Cortex of kidney (tissue), 1 donor: ENCODE measurements around the gene DENND6A.
"Not testable (repeated sequence)": the region's sequence is repeated elsewhere in the genome, so short reads cannot be mapped to it uniquely, and the experiment has no call there.

Experiments used
- DNase-seq: peaks from one replicate; lab custom pipeline; 2025; lab: John Stamatoyannopoulos, UW

The DENND6A gene

DNA sequence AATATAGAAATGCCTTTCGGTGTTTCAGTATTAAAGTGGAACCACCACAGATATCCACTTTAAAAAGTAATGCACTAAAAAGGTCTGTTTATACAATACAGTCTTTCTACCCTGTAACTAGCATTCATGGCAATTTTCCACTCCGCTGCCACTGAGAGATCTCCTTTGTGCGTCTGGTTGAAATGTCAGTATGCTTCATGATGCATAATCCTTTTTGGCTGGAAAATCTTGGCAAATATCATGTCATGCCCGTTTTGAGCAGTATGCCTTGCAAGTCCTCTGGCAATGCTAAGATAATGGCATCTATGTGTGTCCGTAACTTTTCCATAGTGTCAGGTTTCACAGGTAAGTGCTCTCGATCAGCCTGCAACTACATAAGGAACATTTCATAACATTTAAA lies 64.9 kb downstream of the DENND6A start:
- no peak for DNase-seq

DNA sequence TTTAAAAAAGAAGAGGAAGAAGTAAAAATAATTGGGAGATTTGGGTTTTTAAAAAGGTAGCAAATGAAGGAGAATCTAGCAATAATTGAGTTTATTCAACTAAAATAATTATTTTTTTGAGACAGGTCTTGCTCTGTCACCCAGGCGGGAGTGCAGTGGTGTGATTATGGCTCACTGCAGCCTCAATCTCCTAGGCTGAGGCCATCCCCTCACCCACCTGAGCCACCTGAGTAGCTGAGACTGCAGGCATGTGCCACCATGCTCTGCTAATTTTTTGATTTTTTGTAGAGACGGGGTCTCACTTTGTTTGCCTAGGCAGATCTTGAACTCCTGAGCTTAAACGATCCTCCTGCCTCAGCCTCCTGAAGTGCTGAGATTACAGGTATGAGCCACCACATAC lies 68.1 kb downstream of the DENND6A start:
- DNase-seq: no peak

DNA sequence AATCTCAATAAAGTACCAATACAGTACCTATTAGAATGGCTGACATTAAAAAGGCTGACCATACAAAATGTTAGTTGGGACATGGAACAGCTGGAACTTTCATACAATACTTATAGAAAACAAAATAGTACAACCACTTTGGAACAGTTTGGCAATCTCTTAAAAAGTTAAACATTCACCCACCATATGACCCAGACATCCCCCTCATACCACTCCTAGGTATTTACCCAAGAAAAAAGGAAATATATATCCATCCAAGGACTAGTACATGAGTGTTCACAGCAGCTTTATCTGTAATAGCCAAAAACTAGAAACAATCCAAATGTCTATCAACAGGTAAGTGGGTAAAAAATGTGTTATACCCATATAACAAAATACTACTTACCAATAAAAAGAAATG lies 70.5 kb downstream of the DENND6A start:
- DNase-seq: no peak

DNA sequence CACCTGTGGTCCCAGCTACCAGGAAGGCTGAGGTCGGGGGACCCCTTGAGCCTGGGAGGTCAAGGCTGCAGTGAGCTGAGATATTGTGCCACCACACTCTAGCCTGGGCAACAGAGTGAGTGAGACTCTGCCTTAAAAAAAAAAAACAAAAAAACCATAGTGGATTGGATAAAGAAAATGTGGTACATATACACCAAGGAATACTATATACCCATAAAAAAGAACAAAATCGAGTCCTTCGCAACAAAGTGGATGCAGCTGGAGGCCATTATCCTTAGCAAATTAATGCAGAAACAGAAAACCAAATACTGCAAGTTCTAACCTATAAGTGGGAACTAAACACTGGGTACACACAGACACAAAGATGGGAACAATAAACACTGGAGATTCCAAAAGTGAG lies 75.1 kb downstream of the DENND6A start:
- no peak for DNase-seq

DNA sequence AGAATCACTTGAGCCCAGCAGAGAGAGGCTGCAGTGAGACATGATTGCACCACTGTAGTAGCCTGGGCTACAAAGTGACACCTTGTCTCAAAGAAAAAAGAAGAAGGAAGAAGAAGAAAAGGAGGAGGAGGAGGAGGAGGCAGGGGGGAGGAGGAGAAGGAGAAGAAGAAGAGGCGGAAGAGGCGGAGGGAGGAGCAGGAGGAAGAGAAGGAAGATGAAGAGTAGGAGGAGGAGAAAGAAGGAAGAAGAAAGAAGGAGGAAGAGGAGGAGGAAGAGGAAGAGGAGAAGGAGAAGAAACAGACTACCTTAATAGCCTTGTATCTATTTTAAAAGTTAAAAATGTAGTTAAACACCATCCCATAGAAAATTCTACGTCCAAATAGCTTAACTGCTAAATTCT lies 76.6 kb downstream of the DENND6A start:
- no peak for DNase-seq

DNA sequence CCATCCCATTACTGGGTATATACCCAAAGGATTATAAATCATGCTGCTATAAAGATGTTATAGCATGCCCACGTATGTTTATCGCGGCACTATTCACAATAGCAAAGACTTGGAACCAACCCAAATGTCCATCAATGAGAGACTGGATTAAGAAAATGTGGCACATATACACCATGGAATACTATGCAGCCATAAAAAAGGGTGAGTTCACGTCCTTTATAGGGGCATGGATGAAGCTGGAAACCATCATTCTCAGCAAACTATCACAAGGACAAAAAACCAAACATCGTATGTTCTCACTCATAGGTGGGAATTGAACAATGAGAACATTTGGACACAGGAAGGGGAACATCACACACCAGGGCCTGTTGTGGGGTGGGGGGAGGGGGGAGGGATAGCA lies 81.0 kb downstream of the DENND6A start:
- not testable (repeated sequence) for DNase-seq

DNA sequence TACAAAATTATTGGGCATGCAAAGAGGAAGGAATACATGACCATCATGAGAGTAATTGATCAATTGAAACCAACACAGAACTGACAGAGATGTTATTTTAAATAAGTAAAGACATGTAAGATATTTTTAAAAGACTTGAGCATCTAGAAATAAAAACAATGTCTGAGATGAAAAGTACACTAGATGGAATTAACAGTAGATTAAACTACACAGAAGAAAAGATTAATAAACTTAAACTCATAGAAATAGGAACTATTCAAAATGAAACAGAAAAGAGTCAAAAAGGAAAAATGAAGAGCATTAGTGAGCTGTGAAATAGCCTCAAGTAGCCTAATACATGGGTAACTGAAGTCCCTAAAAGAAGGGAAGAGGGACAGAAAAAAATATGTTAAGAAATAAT lies 87.2 kb downstream of the DENND6A start:
- DNase-seq: no peak

DNA sequence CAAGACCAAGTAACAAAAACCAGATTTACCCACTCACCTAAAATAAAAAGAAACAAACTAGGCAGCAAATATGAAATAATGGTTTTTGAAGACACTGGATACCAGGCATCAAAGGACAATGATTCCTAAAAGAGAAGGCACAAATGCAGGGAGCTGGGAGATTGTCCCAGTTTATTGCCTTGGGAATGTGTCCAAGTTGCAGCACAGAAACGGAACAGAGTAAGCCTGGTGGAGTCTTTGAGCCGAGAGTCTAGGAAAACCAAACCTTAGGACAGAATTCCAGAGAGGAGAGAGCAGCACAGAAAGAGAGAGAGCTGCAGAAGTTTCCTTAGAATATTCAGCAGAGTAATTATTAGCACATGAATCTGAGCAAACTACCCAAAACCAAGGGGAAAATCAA lies 87.9 kb downstream of the DENND6A start:
- no peak for DNase-seq

DNA sequence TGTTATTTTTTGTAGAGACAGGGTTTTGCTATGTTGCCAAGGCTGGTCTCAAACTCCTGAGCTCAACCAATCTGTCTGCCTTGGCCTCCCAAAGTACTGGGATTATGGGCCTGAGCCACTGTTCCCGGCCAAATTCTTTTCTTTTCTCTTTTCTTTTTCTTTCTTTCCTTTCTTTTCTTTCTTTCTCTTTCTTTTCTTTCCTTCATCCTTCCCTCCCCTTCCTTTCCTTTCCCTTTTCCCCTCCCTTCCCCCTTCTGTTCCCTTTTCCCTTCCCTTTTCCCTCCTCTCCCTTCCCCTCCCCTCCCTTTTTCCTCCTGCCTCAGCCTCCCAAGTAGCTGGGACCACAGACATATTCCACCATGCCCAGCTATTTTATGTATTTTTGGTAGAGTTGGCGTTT lies 92.7 kb downstream of the DENND6A start:
- DNase-seq: no peak

DNA sequence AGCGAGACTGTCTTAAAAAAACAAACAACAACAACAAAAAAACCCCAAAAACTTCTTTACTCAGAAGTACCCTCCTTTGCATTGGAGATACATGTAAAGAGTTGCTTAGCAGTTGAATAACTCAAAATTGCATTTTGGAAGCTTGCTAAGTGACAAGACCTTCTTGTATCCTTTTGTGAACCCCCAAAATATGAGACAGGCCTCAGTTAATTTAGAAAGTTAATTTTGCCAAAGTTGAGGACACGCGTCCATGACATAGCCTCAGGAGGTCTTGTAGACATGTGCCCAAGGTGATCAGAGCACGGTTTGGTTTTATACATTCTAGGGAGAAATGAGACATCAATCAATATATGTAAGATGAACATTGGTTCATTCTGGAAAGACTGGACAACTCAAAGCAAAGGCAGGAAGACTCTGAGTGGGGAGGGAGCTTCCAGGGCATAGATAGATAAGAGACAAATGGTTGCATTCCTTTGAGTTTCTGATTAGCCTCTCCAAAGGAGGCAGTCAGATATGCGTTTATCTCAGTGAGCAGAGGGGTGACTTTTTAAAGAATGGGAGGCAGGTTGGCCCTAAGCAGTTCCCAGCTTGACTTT lies 94.0 kb downstream of the DENND6A start:
- no peak for DNase-seq

DNA sequence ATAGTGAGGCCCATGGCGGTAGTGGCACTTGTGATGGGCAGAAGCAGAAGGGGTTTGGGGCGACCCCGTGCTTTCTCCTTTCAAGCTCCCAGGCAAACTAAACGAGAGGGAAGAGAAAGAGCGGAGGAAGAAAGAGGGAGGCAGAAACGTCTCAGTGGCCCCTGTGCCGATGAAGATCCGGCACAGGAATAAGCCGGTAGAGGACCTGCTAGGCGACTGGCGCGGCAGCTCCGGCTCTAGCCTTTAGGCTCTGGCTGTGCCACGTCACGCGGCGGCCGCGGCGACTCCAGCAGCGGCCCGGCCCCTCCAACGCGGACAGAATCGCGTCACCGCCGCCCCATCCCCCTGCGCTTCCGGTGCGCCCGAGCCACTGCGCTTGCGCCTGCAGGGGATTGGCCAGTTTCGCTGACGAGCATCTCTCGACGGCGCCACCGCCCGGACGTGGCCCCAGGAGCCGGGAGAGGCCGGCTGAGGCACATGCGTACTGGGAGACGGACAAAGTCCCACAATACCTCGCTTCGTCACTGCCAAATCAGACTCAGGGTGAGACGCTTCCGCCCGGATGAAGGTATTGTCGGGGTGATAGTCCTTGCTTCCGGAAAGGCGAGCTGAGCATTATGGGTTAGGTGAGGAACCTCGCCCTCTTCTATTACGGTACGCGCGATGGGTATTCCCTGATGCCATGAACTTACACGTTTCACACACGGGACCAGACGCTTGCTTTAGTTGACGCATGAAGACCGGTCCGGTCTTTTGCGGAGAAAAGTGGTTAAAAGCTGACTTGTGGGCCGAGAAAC lies 95.6 kb downstream of the DENND6A start, which contains the start of gene ARF4:
ARF4 (minus strand) TSS at position 218 of the 797 bp plus-strand sequence; CDS start at position 14, 204 bp downstream.
- DNase-seq: peak; percentile 99

DNA sequence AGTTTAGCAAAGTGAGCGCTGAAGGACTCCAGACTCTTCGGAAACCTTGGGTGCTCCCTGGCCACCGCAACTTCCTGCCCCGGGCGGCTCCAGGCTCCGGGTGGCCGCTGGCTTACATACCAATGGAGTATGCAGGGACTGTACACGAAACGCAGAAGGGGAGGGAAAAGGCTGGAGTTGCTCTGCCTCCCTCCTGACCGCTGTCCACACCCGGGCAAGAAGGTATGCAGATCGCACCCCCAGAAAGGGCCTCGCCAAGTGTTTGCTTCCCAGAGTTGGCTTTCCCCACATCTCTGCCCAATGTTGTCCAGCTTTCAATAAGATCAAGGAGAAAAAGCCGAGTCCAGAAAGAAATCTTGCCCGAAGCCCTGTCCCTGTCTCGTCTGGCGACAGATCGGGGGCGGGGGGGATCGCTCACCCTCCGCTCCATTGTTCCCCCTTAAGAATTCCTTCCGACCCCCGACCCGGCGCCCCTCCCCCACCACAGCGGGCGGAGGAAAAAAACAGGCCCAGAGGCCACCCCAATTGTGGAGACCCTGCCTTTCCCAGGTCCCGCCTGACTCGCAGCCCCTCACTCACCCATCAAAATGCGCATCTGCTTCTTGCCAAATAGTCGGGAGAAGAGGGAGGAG lies 96.3 kb downstream of the DENND6A start:
- no peak for DNase-seq

DNA sequence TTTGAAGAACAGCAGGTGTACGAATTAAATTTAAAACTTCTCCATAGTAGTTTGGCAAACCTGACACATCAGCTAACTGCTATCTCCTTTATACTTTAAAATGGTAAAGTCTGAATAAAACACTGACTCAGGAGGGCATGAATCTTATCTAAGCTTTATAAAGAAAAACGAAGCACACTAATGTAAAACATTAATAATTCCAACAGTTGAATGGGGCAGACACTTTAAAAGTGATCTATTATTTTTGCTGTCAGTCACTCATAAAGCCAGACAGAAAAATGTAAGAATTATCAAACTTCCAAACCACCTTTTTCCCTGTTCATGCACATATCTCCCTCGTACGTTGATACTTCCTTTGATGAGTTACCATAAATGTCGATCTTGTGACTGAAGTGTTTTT lies 98.3 kb downstream of the DENND6A start:
- DNase-seq: no peak

DNA sequence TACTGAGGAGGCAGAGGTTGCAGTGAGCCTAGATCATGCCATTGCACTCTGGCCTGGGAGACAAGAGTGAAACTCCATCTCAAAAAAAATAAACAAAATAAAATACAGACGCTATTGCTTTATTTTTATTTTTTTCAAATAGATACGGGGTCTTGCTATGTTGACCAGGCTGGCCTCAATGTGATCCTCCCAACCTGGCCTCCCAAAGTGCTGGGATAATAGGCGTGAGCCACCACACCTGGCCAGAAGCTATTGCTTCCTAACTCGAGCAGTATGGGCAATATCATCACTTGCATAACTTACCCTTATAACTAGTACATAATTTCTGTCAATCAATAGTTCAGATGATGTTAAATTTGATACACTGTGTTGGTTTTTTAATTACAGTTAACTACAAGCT lies 98.7 kb downstream of the DENND6A start:
- no peak for DNase-seq

DNA sequence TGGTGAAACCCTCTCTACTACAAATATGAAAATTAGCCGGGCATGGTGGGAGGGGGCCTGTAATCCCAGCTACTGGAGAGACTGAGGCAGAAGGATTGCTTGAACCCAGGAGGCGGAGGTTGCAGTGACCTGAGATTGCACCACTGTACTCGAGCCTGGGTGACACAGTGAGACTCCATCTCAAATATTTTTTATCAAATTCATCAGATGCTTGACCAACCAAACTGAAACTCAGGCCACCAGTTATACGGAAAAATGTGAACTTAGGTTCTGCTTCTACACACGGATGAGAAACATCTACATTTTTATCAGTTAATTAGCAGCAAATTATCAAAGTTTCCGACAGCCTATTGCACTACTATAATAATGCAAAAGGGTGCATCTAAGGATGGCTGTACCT lies 100.6 kb downstream of the DENND6A start:
- no peak for DNase-seq

DNA sequence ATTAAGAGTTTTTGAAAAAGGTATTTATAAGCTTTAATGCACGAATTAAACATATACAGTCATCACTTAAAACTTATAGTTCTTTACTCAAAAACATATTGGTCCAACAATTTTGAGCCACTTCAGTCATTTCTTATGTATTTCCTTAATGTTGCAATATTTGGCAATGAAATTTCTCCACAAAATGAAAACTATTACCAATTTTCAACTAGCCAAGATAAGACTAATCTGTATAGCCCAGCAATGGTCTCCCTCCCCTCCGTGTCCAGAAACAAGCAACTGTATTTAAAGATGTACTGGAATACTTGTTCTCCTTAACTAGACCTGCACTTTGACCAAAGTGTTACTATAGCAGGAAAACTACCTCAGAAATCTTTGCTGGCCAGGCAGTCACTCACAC lies 105.0 kb downstream of the DENND6A start:
- DNase-seq: no peak

DNA sequence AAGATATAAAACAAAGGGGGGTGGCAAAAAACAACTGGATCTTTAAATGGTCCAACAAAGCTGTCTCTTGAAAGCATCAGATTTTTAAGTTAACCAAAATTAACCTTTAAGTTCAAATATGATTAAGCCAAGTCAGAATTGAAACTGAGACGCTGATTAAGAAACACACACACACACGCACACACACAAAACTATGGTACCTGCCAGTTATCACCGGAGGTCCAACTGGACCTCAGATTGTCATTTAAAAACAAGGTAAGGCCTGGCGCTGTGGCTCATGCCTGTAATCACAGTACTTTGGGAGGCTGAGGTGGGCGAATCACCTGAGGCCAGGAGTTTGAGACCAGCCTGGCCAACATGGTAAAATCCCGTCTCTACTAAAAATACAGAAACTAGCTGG lies 106.1 kb downstream of the DENND6A start:
- DNase-seq: no peak

DNA sequence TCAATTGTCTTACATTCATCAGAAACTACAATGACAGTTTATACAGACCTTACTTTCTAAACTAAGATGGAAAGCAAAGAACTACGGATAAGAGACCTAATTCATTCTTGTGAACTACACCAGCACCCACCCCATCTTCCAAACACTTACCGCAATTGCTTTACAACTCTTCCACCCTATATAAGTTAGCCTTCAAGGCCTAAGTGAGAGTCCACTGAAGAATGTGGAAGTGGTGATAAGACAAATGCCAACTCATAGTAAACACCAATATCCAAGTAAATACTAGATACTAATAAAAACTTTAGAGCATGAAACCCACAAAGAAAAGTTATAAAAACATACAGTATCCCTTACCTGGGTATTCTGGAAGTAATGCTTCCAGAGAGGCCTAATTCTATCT lies 109.3 kb downstream of the DENND6A start:
- no peak for DNase-seq

DNA sequence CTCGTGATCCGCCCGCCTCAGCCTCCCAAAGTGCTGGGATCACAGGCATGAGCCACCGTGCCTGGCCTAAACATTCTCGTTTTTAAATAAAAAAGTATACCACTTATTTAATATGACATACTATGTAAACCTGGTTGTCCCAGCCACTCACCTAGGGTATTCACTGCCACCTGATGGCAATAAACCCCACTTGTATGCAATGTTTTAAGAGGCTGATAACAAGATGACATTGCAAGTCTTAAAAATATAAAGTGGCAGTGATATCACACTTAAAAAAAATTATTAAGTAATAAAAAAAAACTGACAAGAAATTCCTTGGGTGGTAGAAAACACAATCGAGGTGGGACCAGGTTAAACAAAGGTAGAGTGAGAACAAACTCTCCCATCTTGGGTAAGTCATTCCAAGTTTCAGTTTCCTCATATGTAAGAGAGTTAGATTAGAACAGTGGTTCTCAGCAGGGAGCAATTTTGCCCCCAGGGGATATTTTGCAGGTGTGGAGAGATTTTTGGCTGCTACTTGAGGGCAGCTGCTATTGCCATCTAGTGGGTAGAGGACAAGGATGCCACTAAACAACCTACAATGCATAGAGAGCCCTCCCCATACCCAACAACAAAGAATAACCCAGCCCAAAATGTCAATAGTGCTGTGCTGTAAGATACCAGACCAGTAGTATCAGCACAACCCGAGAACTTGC lies 110.3 kb downstream of the DENND6A start:
- no peak for DNase-seq

DNA sequence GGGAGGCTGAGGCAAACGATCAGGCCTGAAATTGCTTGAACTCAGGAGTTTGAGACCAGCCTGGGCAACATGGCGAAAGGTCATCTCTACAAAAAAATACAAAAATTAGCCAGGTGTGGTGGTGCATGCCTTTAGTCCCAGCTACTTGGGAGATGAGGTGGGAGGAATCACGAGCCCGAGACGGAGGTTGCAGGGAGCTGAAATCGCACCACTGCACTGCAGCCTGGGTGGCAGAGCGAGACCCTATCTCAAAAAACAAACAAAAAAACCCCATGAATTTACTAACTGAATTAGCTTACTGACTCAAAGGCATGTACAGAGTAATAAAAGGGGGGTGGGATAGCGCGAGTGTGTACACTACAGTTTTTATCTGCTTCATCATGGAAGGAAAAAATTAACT lies 115.1 kb downstream of the DENND6A start:
- DNase-seq: no peak

DNA sequence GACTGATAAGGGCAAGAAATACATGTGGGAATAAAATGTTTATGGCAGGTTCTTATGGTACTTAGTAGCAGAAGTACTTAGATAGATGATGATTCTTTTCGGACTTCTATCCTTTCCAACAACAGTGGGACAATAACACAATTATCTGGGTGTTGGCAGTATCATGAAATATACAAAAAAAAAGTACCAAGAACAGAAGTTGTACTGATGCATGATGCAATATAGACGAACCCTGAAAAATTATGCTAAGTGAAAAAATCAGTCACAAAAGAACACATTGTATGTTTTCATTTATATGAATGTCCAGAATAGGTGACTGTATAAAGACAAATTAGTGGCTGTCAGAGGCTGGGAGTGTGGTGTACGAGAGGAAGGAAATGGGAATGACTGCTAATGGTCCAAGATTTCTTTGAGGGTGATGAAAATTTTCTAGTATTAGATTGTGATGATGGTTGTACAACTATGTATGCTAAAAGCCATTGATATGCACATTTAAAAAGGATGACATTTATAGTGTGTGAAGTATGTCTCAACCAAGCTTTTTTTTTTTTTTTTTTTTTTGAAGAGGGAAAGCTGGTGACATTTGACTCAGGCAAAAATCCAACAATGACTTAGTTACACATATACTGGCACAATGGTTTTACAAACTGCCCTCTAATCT lies 116.8 kb downstream of the DENND6A start:
- DNase-seq: no peak
